Nephron progenitor cell (in vitro differentiated cells): ENCODE results near the gene STARD10.
A peak's percentile ranks its signal among the peaks of the same experiment; 100 is the strongest.

Source experiments
- DNase-seq: peaks from one replicate; pipeline ENCODE4 v3.0.0; 2021
- H3K27ac Mint-ChIP-seq: 2 replicates; pipeline ENCODE4 v1.8.0; 2021; ENCODE audit warnings: mild to moderate bottlenecking, moderate library complexity, mixed read lengths
- H3K27me3 Mint-ChIP-seq: 2 replicates; pipeline ENCODE4 v1.8.0; 2021; ENCODE audit warnings: mild to moderate bottlenecking, low read depth, mixed read lengths; ENCODE audit not compliant: poor library complexity
- H3K36me3 Mint-ChIP-seq: 2 replicates; pipeline ENCODE4 v1.8.0; 2021; ENCODE audit warnings: low read depth, mixed read lengths
- H3K4me1 Mint-ChIP-seq: 2 replicates; pipeline ENCODE4 v1.8.0; 2021; ENCODE audit warnings: mixed read lengths
- H3K4me3 Mint-ChIP-seq: 2 replicates; pipeline ENCODE4 v1.8.0; 2021; ENCODE audit warnings: mild to moderate bottlenecking, moderate library complexity, mixed read lengths
- H3K9me3 Mint-ChIP-seq: 2 replicates; pipeline ENCODE4 v1.8.0; 2021; ENCODE audit warnings: mild to moderate bottlenecking, moderate library complexity, mixed read lengths
- CTCF ChIP-seq: fragments of 200-600 bp; sonication (generic); IDR thresholded peaks from 2 replicates; pipeline ENCODE4 v1.5.0; 2021; ENCODE audit warnings: antibody characterized with exemption

STARD10 gene

GRCh38 chr11:72781313-72782080 is 12.3 kb downstream of the STARD10 start:
- TF ChIP-seq CTCF = no peak
- H3K36me3 Mint-ChIP-seq = no peaks in the 10 kb centered on the region
- H3K27ac Mint-ChIP-seq = no peak overlapping the region
- H3K9me3 Mint-ChIP-seq = no peaks in the 10 kb centered on the region
- peak; percentile 68 for DNase-seq
- H3K4me1 Mint-ChIP-seq = peaks cover 56% of the 10 kb centered on the region
- peaks cover 37% of the 10 kb centered on the region for H3K27me3 Mint-ChIP-seq
- H3K4me3 Mint-ChIP-seq = peak overlapping the region; percentile 82

DNA sequence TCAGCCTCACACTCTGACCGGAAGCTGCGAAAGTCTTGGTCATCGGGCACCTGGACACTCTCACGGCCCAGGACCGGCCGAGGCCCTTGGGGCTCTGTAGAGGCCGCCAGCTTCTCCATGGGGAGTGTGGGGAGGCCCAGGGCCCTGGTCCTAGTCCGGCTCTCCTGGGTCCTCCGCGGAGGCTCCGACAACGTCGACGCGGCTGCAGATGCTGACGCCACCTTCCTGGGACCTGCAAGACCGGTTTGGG is 12.9 kb downstream of the STARD10 start:
- Mint-ChIP-seq H3K9me3 (no peaks in the 10 kb centered on the region), H3K4me3 (peak overlapping the region; percentile 72), H3K27ac (no peak overlapping the region), H3K27me3 (peaks cover 37% of the 10 kb centered on the region), H3K4me1 (peaks cover 60% of the 10 kb centered on the region), H3K36me3 (no peaks in the 10 kb centered on the region)
- no peak for TF ChIP-seq CTCF
- DNase-seq = no peak

GRCh38 chr11:72780296-72781062 is 13.4 kb downstream of the STARD10 start:
- Mint-ChIP-seq H3K4me3 (peak overlapping the region; percentile 72), H3K27me3 (peaks cover 37% of the 10 kb centered on the region), H3K9me3 (no peaks in the 10 kb centered on the region), H3K36me3 (no peaks in the 10 kb centered on the region), H3K4me1 (peaks cover 62% of the 10 kb centered on the region), H3K27ac (no peak overlapping the region)
- no peak for TF ChIP-seq CTCF
- no peak for DNase-seq

DNA sequence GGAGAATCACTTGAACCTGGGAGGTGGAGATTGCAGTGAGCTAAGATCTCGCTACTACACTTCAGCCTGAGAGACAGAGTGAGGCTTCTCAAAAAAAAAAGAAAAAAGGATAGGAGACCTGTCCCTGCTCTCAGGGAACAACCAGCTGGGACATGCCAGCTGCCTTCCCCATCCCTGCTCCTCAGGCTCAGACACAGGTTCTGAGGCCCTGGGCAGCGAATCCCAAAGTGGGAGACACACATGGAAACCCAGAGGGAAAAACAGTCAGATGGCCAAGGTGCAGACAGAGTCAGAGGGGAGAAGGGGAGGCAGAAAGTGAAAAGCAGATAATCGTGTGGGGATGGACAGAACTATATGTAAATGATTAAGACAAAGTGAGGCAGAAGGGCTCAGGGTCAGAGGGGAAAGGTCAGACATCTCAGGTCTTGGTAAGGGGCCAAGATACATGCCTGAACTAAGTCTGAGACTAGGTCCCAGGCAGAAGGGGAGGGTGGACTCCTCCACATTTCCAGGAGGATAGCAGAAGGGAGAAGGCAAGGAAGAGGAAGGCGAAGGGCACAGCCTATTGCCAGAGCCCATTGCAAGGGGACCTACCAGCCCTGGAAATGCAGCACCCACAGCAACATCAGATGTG is 14.2 kb downstream of the STARD10 start:
- TF ChIP-seq CTCF = no peak
- peaks cover 37% of the 10 kb centered on the region for H3K27me3 Mint-ChIP-seq
- H3K4me1 Mint-ChIP-seq = peaks cover 70% of the 10 kb centered on the region
- H3K9me3 Mint-ChIP-seq = no peaks in the 10 kb centered on the region
- H3K27ac Mint-ChIP-seq = peak overlapping the region; percentile 2
- no peaks in the 10 kb centered on the region for H3K36me3 Mint-ChIP-seq
- H3K4me3 Mint-ChIP-seq = peak overlapping the region; percentile 72
- DNase-seq = no peak

GRCh38 chr11:72778535-72779494 is 15.0 kb downstream of the STARD10 start:
- no peak for DNase-seq
- no peak overlapping the region for H3K27ac Mint-ChIP-seq

More at GRCh38 chr11:72778535-72779494, 15.0 kb downstream of the STARD10 start:
- Mint-ChIP-seq H3K4me1 (peaks cover 74% of the 10 kb centered on the region), H3K36me3 (no peaks in the 10 kb centered on the region), H3K27me3 (peaks cover 32% of the 10 kb centered on the region), H3K9me3 (no peaks in the 10 kb centered on the region), H3K4me3 (peak overlapping the region; percentile 72)
- TF ChIP-seq CTCF = no peak
